GM18907 (cell line): Measurements from ENCODE around the gene AP3S1.
"Not testable (repeated sequence)": the region's sequence is repeated elsewhere in the genome, so short reads cannot be mapped to it uniquely, and the experiment has no call there.

Experiments
- ATAC-seq: cut with Tn5 transposase; IDR thresholded peaks from one replicate; pipeline ENCODE4 v1.9.1; 2021; ENCODE audit warnings: mild to moderate bottlenecking, moderate library complexity; ENCODE audit not compliant: unreplicated experiment

AP3S1 gene

DNA sequence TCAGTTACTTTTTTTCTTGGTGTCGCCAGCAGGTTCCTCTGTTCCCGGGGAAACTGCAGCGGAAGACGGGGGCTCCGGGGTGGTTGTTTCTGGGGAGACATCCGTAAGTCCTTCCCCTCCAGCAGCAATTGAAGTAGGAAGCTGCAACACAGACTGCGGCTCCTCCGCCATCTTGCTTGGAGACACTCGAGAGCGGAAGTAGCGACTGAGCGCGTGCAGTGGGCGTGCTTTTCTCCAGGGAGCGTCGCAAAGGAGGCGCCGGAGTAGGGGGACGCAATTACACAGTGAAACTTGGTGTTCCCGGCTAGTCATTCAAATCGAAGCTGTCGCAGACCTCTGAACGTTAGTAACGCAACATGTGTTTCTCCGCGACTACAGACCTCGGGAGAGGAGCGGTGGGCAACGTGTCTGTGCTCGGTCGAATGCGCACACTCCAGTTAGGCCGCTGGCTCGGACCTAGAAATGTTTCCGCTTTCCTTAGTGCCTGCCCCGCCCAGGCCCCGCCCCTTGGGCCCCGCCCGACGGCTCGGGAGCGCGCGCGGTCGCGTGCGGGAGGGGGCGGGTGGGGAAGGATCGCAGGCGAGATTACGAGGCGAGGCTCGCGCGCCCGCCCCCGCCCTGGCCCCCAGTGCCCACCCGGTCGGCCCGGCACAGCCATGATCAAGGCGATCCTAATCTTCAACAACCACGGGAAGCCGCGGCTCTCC is at the start of gene AP3S1, which contains the start of gene ATG12:
Gene AP3S1 (plus strand): TSS at position 554 of the 707 bp plus-strand sequence. CDS start 103 bp downstream, at position 657.
Gene ATG12 (minus strand): TSS at position 184 of the 707 bp plus-strand sequence. CDS start 13 bp downstream, at position 171.
- ATAC-seq: peak; percentile 85

DNA sequence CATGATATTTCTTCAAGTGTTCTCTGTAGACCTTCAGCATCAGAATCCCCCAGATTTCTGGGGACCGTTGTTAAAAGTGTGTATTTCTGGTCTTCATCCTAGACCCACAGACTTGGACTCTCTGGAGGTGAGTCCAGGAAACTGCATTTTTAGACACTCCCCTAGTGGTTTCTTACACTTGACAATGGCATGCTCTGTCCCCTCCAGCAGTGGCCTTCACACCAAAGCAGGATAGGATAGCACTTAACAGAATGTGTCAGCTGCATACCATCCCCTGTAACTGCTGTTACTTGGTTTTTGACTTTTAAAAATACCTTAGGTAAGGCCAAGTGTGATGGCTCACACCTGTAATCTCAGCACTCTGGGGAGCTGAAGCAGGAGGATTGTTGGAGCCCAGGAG is 46.0 kb upstream of the AP3S1 start:
- ATAC-seq: no peak

GRCh38 chr5:115796656-115797055 is 45.1 kb upstream of the AP3S1 start:
- ATAC-seq: no peak

DNA sequence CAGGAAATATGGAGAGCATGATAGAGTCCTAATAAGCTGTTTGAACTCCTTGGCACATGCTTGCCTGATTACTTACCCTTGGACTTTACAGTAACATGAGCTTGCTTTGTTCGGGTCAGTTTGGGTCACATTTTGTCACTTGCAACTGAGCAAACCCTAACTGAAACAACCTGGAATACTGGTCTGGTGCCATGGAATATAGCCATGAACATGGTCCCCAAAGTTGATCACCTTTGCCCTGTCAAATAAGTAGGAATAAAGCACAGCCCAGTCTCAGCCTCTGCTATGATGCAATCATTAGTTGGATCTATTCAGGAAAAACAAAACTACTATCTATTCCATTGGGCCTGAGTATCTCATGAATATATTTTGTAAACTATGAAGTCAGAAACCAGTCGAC is 43.5 kb upstream of the AP3S1 start:
- no peak for ATAC-seq

DNA sequence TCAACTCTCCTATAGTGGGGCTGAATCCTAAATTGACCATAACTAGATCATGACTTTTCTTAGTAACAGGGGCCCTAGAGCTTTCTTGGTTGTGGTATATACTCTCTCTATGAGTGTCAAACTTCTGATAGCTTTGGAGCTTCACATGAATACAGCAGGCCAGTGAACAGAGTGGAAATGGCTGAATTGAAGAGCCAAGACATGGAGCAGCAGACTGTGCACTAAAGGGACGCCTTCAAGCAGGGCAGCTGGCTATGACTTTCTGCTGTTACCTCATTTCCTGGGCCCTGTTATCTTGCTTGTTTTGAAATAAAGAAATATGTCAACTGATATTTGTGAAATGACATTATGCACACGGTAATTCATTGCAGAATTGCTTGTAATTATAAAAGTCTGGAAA is 41.6 kb upstream of the AP3S1 start:
- no peak for ATAC-seq

- ATAC-seq: no peak
Measured at GRCh38 chr5:115801152-115801551, 40.6 kb upstream of the AP3S1 start.

GRCh38 chr5:115801984-115802383 is 39.8 kb upstream of the AP3S1 start:
- no peak for ATAC-seq

GRCh38 chr5:115806986-115807653 is 34.6 kb upstream of the AP3S1 start:
- no peak for ATAC-seq

DNA sequence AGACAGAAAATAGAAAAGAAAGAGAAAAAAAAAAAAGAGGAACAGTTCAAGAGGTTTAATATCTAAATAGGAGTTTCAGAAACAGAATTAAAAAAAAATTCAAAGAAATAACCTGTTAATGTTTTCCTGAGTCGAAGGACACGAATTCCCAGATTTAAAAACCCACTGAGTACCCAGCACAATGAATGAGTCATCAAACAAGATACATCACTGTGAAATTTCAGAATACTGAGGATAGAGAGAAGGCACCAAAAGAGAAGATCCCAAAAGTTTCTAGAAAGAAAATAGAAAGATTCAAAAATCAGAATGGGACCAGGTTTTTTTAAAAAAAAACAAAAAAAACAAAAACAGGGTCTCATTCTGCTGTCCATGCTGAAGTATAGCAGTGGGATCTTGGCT is 34.1 kb upstream of the AP3S1 start:
- ATAC-seq: no peak

GRCh38 chr5:115808066-115808465 is 33.7 kb upstream of the AP3S1 start:
- not testable (repeated sequence) for ATAC-seq

GRCh38 chr5:115809946-115810345 is 31.8 kb upstream of the AP3S1 start:
- ATAC-seq: no peak

- ATAC-seq: no peak
Measured at GRCh38 chr5:115810761-115811160, 31.0 kb upstream of the AP3S1 start.

DNA sequence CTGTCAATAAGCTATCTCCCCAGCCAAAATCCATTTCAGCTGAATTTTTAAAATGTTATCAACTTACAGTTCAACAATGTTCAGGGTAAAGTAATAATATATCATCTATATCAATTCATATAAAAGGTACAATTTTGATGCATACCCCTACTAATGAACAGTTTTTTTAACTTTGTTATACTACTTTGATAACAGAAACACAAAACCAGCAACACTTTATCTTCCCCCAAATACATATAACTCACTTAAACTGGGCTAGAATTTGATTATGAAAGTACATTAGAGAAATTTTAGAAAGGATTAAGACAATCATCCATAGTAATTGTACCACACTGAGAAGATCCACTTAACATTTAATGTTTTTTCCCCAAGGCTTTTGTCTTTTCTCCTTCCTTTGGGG is 30.3 kb upstream of the AP3S1 start:
- ATAC-seq: no peak

- no peak for ATAC-seq
Measured at GRCh38 chr5:115812372-115812771, 29.4 kb upstream of the AP3S1 start.

DNA sequence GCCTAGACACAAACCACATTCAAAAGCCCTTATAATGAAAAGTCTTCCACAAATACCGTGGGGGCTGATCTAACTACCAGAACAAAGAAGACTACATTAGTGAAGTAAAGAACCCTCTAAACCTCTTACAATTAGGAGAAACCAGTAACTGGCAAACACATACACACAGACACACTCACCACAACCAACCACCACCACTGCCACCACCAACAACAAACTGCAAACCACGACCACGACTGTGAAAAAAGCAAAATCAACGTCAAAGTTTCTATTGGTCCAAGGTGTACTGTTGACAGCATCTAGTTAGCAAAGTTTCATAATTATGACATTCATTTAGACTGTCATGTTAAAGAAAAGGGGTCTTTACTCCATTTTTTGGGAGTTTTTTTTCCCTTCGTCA is 28.0 kb upstream of the AP3S1 start:
- no peak for ATAC-seq

DNA sequence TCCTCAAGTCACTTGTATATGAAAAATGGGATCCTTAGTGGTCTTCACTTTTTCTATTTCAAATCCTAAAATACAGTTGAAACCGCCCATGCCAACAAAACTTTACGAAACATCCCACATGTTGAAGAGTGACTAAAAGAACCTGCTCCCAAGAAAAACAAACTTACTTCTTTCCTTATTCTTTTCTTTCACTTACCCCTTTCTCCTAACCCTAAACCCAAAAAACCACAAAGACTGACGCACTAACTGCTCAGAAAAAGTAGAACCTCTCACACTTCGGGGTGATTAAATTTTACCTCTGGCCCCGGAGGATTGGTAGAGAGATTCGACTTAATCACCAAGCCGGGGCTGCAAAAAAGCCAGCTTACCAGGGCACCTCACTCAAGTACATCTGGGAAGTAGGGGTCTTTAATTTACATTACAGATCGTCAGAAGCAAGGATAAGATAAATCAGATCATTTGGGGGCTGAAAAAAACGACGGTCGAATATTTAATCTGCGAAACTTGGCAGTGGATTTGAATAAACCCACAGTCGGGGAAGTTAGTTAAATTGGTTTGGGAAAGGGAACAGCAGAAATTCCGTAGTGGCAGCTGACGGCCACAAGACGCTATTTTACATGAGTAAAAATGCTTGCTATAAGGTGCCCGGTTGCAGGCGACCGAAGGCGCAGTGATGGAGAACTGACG is 26.6 kb upstream of the AP3S1 start:
- no peak for ATAC-seq

DNA sequence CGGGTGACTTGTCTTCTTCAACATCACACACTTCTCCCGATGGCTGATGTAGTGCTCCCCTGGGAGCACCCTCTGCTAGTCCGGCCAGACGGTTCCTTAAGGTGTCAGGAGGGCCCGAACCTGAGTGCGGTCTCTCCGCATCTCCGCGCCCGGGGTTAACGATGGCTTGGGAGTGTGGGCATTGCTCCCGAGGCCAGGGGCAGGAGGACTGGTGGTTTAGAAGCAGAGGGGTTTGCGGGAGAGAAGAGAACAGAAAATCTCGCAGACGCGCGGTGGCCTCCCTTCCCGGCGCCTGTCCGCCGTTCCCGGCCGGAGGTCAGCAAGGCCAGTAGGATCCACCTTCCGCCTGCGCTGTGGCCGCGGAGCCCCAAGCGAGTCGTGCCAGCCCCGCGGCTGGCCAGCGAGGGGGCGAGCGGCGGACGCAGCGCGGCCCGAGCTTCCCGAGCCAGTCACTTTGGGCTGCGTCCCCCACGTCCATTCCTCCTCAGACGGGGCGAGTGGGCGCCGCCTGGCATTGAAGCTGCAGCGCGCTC is 26.0 kb upstream of the AP3S1 start:
- no peak for ATAC-seq

GRCh38 chr5:115816226-115817081 is 25.3 kb upstream of the AP3S1 start, which contains the start of gene CDO1:
Gene CDO1 (minus strand): TSS chr5:115816659. CDS start chr5:115816397, 262 bp downstream.
- peak; percentile 61 for ATAC-seq

GRCh38 chr5:115817386-115817785 is 24.3 kb upstream of the AP3S1 start:
- ATAC-seq: no peak

- no peak for ATAC-seq
Measured at GRCh38 chr5:115818821-115819220, 22.9 kb upstream of the AP3S1 start.

- ATAC-seq: no peak
Measured at GRCh38 chr5:115820846-115821245, 20.9 kb upstream of the AP3S1 start.
